ENCODE data around the gene XPO6. TPM values are rescaled to one million over a fixed set of nuclear protein-coding genes. Genes with fewer than 3 reads are reported as not detected.

Gene XPO6
- total RNA-seq, 2 donors from 2014 or later = 17.9 to 29.8 TPM

DNA sequence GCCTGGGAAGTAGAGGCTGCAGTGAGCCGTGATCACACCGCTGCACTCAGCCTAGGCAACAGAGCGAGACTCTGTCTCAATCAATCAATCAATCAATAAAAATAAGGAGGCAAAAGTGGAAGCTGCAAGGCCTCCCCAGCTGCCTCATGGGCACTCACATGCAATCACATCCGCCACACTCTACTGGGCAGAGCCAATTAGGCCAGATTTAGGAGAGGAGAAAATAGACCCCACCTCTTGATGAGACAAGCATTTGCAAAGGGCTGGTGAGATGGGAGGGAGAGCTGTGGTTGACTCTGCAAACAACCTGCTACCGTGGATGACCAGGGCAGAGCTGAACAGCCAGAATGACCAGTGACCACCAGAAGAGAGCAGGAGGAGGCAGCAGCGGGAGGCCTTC, 133.5 kb downstream of the XPO6 start:
- Histone ChIP-seq H3K9me3 (no peaks in the 10 kb centered on the region), H3K4me1 (no peaks in the 10 kb centered on the region), H3K36me3 (no peaks in the 10 kb centered on the region), H3K4me3 (no peak overlapping the region), H3K27ac (no peak overlapping the region), H3K27me3 (no peaks in the 10 kb centered on the region)
- no peak for DNase-seq (ENCODE audit: low spot score)
- TF ChIP-seq, protein P1, sequence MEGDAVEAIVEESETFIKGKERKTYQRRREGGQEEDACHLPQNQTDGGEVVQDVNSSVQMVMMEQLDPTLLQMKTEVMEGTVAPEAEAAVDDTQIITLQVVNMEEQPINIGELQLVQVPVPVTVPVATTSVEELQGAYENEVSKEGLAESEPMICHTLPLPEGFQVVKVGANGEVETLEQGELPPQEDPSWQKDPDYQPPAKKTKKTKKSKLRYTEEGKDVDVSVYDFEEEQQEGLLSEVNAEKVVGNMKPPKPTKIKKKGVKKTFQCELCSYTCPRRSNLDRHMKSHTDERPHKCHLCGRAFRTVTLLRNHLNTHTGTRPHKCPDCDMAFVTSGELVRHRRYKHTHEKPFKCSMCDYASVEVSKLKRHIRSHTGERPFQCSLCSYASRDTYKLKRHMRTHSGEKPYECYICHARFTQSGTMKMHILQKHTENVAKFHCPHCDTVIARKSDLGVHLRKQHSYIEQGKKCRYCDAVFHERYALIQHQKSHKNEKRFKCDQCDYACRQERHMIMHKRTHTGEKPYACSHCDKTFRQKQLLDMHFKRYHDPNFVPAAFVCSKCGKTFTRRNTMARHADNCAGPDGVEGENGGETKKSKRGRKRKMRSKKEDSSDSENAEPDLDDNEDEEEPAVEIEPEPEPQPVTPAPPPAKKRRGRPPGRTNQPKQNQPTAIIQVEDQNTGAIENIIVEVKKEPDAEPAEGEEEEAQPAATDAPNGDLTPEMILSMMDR (IDR thresholded peaks at IDR 0.05) = no peak

GRCh38 chr16:28073836-28074235, 137.9 kb downstream of the XPO6 start:
- H3K4me3 ChIP-seq = no peak overlapping the region
- no peaks in the 10 kb centered on the region for H3K36me3 ChIP-seq
- TF ChIP-seq, protein P1 (IDR thresholded peaks at IDR 0.05) = no peak
- no peaks in the 10 kb centered on the region for H3K27me3 ChIP-seq
- no peaks in the 10 kb centered on the region for H3K4me1 ChIP-seq
- no peaks in the 10 kb centered on the region for H3K9me3 ChIP-seq
- no peak for DNase-seq (ENCODE audit: low spot score)
- H3K27ac ChIP-seq = no peak overlapping the region

GRCh38 chr16:28072087-28072486, 139.7 kb downstream of the XPO6 start:
- DNase-seq (ENCODE audit: low spot score) = no peak
- TF ChIP-seq, protein P1 (IDR thresholded peaks at IDR 0.05) = no peak
- Histone ChIP-seq H3K27ac (no peak overlapping the region), H3K27me3 (no peaks in the 10 kb centered on the region), H3K4me1 (peaks cover 0 to 16% of the 10 kb centered on the region in 2 donors), H3K9me3 (no peaks in the 10 kb centered on the region), H3K4me3 (no peak overlapping the region), H3K36me3 (no peaks in the 10 kb centered on the region)

GRCh38 chr16:28069971-28070794, 141.6 kb downstream of the XPO6 start:
- DNase-seq (ENCODE audit: low spot score) = no peak
- peaks cover 0 to 16% of the 10 kb centered on the region in 2 donors for H3K4me1 ChIP-seq
- no peaks in the 10 kb centered on the region for H3K36me3 ChIP-seq
- no peak overlapping the region for H3K4me3 ChIP-seq
- TF ChIP-seq, protein P1 (IDR thresholded peaks at IDR 0.05) = no peak
- H3K9me3 ChIP-seq = no peaks in the 10 kb centered on the region
- no peak overlapping the region for H3K27ac ChIP-seq
- H3K27me3 ChIP-seq = no peaks in the 10 kb centered on the region

GRCh38 chr16:28068976-28069375, 142.8 kb downstream of the XPO6 start:
- Histone ChIP-seq H3K9me3 (no peaks in the 10 kb centered on the region), H3K36me3 (no peaks in the 10 kb centered on the region), H3K27ac (peak overlapping the region in 1 of 2 donors; percentile 50), H3K4me1 (peaks cover 0 to 16% of the 10 kb centered on the region in 2 donors), H3K27me3 (no peaks in the 10 kb centered on the region), H3K4me3 (no peak overlapping the region)
- DNase-seq (ENCODE audit: low spot score) = no peak
- TF ChIP-seq, protein P1 (IDR thresholded peaks at IDR 0.05) = no peak
